ENCODE measurements around the gene NAA16.

Gene NAA16

DNA sequence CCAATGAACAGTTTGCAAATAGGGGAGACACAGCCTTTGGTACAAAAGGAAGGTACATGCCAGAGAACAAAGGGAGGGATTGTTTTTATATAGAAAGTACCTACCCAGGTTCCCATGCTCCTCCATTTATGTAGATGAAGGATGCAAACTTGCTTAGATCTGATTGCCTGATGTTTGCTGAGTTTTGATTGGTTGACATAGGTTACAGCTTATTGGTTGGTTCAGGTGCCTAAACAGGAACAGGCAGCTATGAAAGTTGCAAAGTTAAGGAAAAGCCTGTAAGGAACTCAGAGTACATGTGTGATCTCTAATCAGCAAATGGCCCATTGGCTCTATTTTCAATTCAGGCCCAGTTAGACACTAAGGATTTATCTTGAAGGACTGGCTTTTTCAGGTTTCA, 6.5 kb upstream of the NAA16 start:
- no peak for DNase-seq (ENCODE audit: low read depth)

DNA sequence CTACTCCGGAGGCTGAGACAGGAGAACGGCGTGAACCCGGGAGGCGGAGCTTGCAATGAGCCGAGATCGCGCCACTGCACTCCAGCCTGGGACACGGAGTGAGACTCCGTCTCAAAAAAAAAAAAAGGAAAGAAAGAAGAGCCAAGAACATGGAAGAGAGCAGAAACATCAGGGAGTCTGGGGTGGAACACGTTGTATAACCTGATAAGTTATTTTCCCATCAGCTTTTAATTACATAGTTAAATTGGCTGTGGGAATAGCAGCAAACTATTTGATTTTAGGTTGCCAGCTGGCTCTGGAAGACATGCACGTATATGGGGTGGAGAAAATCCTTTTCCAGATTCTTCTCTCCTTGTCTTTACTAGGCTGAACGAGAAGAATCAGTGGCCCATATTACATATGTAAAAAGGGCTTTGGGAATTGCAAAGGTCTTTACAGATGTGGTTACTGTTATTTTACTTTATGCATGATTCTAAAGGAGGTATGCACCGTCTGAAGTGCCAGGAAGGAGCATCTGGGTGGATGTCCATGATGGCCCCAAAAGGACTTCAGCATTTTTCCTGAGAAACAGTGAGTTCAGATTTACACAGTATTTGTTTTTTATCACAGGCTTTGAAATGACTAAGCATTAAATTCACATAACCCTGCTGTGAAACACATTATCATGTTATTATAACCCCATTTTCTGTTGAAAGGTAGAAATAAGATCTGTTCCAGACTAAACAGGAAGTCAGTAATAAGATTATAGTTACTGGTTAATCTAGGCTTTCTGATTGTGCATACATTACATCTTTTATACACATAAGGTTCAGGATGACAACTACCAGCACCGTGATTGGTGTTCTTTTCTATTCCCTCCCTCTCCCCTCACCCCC, 4.6 kb upstream of the NAA16 start:
- no peak for DNase-seq (ENCODE audit: low read depth)

DNA sequence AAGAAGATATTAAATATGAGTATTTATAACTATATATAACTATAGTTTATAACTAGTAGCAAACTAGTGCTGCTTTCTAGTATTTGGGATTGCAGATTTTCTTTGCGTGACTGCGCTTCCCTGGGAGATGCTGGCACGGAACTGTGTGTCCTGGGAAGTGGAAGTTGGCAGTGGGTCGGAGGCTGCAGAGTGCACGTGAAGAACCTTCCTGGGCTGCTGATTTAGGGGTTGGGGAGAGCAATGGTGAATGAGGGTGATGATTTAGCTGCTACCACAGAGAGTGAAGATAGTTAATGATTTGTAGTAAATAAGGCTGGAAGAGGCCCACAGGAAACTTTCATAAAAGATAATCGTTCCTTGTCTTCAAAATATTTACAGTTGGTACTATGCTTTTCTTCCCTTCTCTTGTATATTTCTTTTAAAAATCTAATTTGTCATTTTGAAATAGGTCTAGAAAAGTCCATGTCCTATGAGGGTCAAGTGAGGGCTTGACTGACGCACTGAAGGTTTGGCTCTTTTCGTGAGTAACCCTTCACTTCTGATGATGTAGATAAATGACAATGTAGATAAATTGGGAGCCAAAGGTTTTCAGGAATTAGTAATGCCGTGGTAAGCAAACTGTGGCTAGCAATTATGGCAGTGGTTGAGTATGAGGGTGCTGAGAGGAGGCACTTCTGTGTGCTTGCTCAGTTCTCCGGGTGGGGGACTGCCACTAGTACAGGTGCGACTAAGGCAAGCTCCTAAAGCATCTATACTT, 3.0 kb upstream of the NAA16 start:
- DNase-seq (ENCODE audit: low read depth): no peak

DNA sequence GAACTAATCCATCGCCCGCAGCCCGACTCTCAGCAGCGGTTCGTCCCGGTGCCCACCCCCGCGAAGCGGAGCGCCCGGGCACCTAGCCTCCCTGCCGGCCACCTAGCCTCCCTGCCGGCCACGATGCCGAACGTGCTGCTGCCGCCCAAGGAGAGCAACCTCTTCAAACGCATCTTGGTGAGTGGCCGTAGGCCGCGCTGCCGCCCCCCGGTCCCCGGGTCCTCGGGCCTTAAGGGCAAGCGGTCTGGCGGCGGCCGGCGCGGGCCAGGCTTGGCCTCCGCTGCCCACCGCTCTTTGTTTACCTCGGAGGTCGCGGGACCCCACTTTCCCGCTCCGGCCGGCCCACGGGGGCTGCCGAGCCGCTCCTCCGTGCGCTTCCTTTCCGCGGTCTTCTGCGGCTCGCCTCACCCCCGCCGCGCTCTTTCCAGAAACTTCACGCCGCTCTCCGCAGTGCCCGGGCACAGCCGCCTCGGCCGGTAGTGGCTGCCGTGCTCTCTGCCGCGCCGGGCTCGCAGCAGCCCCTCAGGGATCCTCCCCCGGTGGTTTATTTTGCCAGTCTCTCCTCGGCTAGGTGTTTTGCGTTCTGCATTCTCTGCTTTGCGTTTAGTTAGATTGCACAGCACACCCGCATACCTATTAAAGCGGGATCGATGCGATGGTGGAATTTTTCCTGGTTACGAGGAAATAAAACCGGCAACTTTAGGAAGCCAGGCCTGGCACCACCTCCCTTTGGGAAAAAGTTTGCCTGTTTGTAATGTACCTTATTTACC, 524 bp downstream of the NAA16 start:
- peak; percentile 33 for DNase-seq (ENCODE audit: low read depth)

DNA sequence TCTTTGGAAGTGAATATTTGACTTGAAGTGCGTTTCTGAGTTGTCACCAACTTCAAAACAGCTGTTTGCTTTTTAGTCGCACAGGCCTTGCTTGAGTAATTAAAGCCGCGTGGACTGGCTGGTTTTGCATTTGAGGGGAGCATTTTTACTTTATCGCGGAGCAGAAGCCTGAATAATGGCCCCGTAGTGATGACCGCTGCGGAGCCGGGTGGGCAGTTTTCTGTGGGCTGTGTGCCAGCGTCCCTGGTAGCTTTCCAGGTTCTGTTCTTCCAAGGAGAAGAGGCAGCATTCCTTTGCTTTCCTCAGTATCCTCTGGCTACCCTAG, 1.1 kb downstream of the NAA16 start:
- no peak for DNase-seq (ENCODE audit: low read depth)

DNA sequence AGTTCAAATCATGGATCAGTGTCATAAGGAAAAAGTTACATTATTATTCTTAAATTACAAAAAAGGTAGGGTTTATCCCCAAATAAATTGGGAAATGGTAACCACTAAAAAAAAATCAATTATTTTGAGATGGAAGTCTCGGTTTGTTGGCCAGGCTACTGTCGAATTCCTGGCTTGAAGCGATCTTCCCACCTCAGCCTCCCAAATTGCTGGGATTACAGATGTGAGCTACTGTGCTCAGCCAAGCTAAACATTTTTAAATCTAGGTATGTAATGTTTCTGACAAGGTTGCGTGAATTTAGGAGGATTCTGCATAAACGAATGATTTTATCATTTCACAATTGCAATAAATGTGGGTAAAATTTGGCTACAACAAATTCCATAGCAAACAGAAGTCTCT, 2.0 kb downstream of the NAA16 start:
- no peak for DNase-seq (ENCODE audit: low read depth)

DNA sequence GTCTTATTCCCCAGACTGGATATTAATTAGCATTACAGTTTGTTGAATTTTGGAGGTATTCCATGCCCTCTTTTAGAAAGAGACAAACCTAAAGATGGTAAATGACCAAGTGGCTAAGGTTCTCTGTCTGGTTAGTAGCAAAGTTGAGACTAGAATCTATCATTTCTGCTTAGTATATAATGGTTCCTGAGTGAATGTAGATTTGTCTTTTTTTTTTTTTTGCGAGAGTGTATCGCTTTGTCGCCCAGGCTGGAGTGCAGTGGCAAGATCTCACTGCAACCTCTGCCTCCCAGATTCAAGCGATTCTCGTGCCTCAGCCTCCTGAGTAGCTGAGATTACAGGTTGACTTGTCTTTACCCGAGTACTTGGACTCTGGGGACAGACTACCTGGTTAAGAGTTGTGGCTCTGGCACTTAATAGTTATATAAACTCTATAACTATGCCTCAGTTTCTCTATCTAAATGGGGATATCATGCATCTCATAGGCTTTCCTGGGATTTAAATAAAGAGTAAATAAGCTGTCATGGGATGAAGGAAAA, 2.7 kb downstream of the NAA16 start:
- no peak for DNase-seq (ENCODE audit: low read depth)

GRCh38 chr13:41315443-41316047, 4.5 kb downstream of the NAA16 start:
- no peak for DNase-seq (ENCODE audit: low read depth)

GRCh38 chr13:41317243-41317642, 6.2 kb downstream of the NAA16 start:
- no peak for DNase-seq (ENCODE audit: low read depth)

GRCh38 chr13:41325752-41326151, 14.7 kb downstream of the NAA16 start:
- DNase-seq (ENCODE audit: low read depth): no peak

- DNase-seq (ENCODE audit: low read depth): no peak
Observed at GRCh38 chr13:41326661-41327060, 15.6 kb downstream of the NAA16 start.

- no peak for DNase-seq (ENCODE audit: low read depth)
Observed at GRCh38 chr13:41327994-41328790, 17.1 kb downstream of the NAA16 start.

DNA sequence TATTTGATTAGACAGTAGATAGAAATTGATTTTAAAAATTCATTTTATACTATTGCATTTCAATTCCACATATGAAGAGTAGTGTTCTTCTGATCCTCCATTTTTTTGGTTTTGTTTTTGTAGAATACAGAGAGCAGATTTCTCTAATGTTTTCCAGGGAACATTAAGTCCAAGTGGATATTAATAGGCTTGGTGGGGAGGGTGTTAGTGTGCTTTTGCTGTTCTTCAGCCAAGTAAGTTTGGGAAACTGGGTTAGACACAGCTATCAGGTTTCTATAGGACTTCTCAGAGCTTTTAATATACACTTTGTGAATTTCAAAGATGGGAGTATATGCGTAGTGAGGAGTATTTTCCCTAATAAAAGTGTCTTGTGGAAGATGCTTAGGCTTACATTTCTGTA, 21.8 kb downstream of the NAA16 start:
- no peak for DNase-seq (ENCODE audit: low read depth)

- no peak for DNase-seq (ENCODE audit: low read depth)
Observed at GRCh38 chr13:41334810-41335209, 23.7 kb downstream of the NAA16 start.

- no peak for DNase-seq (ENCODE audit: low read depth)
Observed at GRCh38 chr13:41344358-41344757, 33.3 kb downstream of the NAA16 start.

DNA sequence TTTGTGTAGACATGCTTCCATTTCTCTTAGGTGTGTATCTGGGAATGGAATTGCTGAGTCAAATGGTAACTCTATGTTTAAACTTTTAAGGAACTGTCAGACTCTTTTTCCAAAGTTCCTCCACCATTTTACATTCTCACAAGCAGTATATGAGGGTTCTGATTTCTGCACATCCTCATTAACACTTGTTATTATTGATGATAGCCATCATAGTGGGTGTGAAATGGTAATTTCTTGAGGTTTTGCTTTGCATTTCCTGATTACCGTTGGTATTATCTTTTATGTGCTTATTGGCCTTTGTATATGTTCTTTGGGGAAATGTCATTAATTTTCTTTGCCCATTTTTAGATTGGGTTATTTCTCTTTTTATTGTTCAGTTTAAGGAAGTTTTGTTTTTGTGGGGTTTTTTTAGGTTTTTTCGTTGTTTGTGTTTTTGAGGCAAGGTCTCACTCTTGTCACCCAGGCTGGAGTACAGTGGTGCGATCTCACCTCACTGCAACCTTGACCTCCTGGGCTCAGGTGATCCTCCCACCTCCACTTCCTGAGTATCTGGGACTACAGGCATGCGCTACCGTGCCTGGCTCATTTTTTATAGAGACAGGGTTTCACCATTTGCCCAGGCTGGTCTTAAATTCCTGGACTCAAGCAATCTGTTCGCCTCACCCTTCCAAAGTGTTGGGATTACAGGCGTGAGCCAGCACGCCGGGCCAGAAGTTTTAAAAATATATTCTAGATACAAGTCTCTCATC, 34.3 kb downstream of the NAA16 start:
- DNase-seq (ENCODE audit: low read depth): no peak

DNA sequence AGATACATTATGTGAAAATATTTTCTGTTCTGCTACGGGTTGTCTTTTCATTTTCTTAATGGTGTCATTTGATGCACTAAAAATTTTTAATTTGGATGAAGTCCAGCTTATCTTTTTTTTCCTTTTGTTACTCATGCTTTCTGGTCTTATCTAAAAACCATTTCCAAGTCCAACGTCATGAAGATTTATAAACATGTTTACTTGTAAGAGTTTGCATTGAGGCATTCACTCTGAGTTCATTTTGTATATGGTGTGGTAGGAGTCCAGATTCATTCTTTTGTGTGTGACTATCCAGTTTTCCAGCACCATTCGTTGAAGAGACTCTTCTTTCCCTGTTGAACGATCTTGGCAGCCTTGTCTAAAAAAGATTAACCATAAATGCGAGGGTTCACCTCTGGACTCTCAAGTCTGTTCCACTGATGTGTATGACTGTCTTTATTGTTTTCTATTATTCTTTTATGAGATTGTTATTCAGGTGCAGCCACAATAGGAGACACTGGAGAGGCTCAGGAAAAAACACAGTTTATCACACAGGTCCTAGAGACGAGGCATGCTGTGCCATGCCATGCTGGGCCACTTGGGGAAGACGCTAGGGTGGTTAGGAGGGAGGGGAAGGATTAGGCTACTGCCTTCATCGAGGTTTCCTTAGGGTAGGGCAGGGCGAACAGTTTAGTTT, 35.0 kb downstream of the NAA16 start:
- no peak for DNase-seq (ENCODE audit: low read depth)

DNA sequence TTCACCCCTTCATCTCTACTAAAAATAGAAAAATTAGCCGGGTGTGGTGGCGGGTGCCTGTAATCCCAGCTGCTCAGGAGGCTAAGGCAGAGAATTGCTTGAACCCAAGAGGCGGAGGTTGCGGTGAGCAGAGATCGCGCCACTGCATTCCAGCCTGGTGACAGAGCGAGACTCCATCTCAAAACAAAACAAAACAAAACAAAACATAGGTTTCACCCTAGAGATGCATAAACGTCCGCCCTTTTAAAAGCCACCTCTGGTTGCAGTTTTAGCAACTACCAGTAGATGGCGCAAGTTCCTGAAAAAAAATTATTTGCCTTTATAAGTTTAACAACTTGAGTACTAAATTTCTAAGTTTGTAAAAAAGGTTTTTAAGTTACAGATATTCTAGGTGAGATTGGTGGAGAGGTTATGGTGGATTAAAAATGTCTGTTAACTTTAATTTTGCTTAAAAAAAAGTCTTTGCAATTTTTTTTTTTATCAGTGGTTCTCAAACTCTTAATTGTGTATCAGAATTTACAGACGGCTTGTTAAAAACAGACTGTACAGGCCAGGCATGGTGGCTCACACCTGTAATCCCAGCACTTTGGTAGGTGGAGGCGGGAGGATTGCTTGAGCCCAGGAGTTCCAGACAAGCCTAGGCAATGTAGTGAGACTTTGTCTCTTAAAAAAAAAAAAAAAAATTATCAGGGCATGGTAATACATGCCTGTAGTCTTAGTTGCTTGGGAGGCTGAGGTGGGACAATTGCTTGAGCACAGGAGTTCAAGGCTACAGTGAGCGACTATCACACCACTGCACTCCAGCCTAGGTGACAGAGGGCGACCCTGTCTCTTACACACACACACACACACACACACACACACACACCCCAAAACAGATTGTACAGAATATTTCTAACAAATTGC, 42.1 kb downstream of the NAA16 start:
- peak; percentile 45 for DNase-seq (ENCODE audit: low read depth)

DNA sequence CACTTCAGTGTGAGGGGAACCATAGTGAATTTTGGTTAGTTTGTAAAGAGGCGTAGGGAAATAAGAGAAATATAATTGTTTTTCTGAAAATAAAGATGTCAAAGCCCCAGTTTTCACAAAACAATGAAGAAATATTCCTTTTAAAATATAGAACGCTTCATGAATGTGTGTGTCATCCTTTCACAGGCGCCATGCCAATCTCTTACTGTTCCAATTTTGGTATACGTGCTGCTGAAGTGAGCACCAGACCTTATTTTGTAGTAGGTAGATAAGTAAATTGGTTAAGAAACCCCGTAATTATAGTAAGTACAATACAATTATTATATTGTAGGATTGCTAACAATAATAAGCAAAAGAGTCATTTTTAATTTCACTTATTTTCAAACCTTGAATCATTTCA, 43.3 kb downstream of the NAA16 start:
- DNase-seq (ENCODE audit: low read depth): no peak

Data from T follicular helper cell (primary cell).